Gastroesophageal sphincter (tissue), 4 donors: Measurements from ENCODE around the gene PTGES2. TPM values are rescaled to one million over a fixed set of nuclear protein-coding genes. Genes with fewer than 3 reads are reported as not detected.
A peak's percentile ranks its signal among the peaks of the same experiment; 100 is the strongest.

ENCODE experiments used
- ATAC-seq: fragments of 150-250 bp; one replicate; pipeline ENCODE4 v1.9.1; 2016; ENCODE audit warnings: mild to moderate bottlenecking, moderate library complexity
- H3K27ac ChIP-seq, 4 donors: fragments of 200-600 bp; sonication (generic) in 3 of 4; 1 replicate in 3 of 4; 2 replicates in 1 of 4; pipeline ENCODE4 v1.5.1; 2016 to 2019
- H3K27me3 ChIP-seq: fragments of 200-600 bp; sonication (generic); one replicate; pipeline ENCODE4 v1.5.1; 2019
- H3K36me3 ChIP-seq, 2 donors: fragments of 200-600 bp; sonication (generic); one replicate each; pipeline ENCODE4 v1.5.1; 2019; ENCODE audit warnings: control low read depth in 1 of 2
- H3K4me1 ChIP-seq, 3 donors: fragments of 200-600 bp; sonication (generic); 1 replicate in 2 of 3; 2 replicates in 1 of 3; pipeline ENCODE4 v1.5.1; 2016 to 2019; ENCODE audit warnings: control low read depth in 2 of 3
- H3K4me3 ChIP-seq, 2 donors: fragments of 200-600 bp; sonication (generic); one replicate each; pipeline ENCODE4 v1.5.1; 2019; ENCODE audit warnings: mild to moderate bottlenecking in 1 of 2, moderate library complexity in 1 of 2
- H3K9me3 ChIP-seq, 3 donors: fragments of 200-600 bp; sonication (generic); one replicate each; pipeline ENCODE4 v1.5.1; 2017 to 2019; ENCODE audit warnings: control low read depth in 2 of 3
- EP300 ChIP-seq: sonication (generic); formaldehyde crosslinking; IDR thresholded peaks from one replicate; pipeline ENCODE4 v1.6.1; 2017; ENCODE audit warnings: antibody characterized with exemption, mild to moderate bottlenecking
- POLR2A ChIP-seq, 2 donors: fragments of 450-650 bp; IDR thresholded peaks; one replicate each; pipeline ENCODE4 v1.6.1; 2017; ENCODE audit warnings: antibody characterized with exemption in 2 of 2, mild to moderate bottlenecking in 2 of 2, moderate library complexity in 1 of 2
- POLR2AphosphoS5 ChIP-seq: sonication (generic); formaldehyde crosslinking; IDR thresholded peaks from one replicate; pipeline ENCODE4 v1.6.1; 2017; ENCODE audit warnings: antibody characterized with exemption
- WGBS, 2 donors: methylation state at CpG; one replicate each; pipeline ENCODE4 v1.1.5; 2018; ENCODE audit warnings: low coverage in 1 of 2; 5-methylcytosine and 5-hydroxymethylcytosine counted together
- total RNA-seq, 4 donors: library from RNA; depleted of rRNA; stranded (reverse); fragments of >200 nt; gene quantifications; one replicate each; pipeline ENCODE4 v1.1.0, GENCODE V29; 2016
- TF ChIP-seq, protein P1 (sequence below), 4 experiments: fragments of 200-600 bp in 2 of 4; fragments of 450-650 bp in 2 of 4; sonication (generic) in 1 of 4; IDR thresholded peaks; one replicate each; pipeline ENCODE4 v1.5.1; 2017 to 2019; ENCODE audit warnings: antibody characterized with exemption in 4 of 4, mild to moderate bottlenecking in 2 of 4, moderate library complexity in 2 of 4

The PTGES2 gene
- total RNA-seq, 4 donors from 2014 or later: 46.1 to 85.8 (median 57.5) TPM

- Histone ChIP-seq H3K27me3 (no peaks in the 10 kb centered on the region), H3K4me3 (no peak overlapping the region), H3K4me1 (peaks cover 0 to 12% (median 5%) of the 10 kb centered on the region in 3 donors), H3K9me3 (no peaks in the 10 kb centered on the region), H3K36me3 (peaks cover 0 to 56% of the 10 kb centered on the region in 2 donors), H3K27ac (peak overlapping the region in 1 of 4 donors; percentile 7)
- peak; percentile 66 for ATAC-seq
- TF ChIP-seq EP300 (no peak), POLR2A (IDR thresholded peaks at IDR 0.05) (no peak), POLR2AphosphoS5 (peak; percentile 47)
- TF ChIP-seq, protein P1, sequence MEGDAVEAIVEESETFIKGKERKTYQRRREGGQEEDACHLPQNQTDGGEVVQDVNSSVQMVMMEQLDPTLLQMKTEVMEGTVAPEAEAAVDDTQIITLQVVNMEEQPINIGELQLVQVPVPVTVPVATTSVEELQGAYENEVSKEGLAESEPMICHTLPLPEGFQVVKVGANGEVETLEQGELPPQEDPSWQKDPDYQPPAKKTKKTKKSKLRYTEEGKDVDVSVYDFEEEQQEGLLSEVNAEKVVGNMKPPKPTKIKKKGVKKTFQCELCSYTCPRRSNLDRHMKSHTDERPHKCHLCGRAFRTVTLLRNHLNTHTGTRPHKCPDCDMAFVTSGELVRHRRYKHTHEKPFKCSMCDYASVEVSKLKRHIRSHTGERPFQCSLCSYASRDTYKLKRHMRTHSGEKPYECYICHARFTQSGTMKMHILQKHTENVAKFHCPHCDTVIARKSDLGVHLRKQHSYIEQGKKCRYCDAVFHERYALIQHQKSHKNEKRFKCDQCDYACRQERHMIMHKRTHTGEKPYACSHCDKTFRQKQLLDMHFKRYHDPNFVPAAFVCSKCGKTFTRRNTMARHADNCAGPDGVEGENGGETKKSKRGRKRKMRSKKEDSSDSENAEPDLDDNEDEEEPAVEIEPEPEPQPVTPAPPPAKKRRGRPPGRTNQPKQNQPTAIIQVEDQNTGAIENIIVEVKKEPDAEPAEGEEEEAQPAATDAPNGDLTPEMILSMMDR (IDR thresholded peaks at IDR 0.05): peak in 3 of 4 experiments; percentile 100
- 0 to 15% methylated on average over 3 to 4 of the region's 27 CpGs for WGBS, 2 donors
These were observed 9.7 kb downstream of the PTGES2 start for GRCh38 chr9:128117613-128118471.

DNA sequence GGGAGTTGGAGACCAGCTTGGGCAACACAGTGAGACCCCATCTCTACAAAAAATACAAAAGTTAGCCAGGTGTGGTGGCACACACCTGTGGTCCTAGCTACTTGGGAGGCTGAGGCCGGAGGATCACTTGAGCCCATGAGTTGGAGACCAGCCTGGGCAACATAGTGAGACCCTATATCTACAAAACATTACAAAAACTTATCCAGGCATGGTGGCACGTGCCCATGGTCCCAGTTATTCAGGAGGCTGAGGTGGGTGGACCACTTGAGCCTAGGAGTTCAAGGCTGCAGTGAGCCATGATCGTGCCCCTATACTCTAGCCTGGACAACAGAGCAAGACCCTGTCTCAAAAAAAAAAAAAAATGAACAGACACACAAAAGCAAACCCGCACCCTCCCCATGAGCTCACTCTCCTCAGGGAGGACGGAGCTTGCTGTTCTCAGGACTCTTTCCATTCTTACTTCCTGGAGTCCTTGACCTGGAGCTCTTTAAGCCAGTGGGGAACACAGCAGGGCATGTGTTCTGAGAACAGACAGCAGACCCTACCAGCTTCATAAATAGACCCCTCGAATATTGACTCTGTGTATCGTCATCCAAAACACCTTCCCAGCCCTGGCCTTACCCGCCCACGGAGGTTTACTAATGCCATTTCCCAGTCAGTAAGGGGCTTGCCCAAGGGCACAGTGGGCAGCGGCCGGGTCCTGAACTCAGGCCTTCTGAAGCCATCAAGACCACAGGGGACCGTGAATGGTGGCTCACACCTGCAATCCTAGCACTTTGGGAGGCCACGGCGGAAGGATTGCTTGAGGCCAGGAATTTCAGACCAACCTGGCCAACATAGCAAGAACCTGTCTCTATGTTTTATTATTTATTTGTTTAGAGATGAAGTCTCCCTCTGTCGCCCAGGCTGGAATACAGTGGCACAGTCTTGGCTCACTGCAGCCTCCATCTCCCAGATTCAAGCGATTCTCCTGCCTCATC is 11.1 kb downstream of the PTGES2 start:
- no peak for ATAC-seq
- peaks cover 0 to 48% of the 10 kb centered on the region in 2 donors for H3K36me3 ChIP-seq
- 80 to 93% methylated on average over 6 to 7 of the region's 16 CpGs for WGBS, 2 donors

GRCh38 chr9:128115187-128116103 is 12.1 kb downstream of the PTGES2 start:
- no peak for TF ChIP-seq POLR2AphosphoS5
- no peak for TF ChIP-seq EP300
- no peak for TF ChIP-seq POLR2A (IDR thresholded peaks at IDR 0.05)
- TF ChIP-seq, protein P1 (IDR thresholded peaks at IDR 0.05): no peak
- H3K9me3 ChIP-seq: no peaks in the 10 kb centered on the region
- no CpG with 5 or more reads among the region's 26 CpGs for WGBS, 2 donors

More for the DNA sequence above, 11.1 kb downstream of the PTGES2 start:
- no peak overlapping the region for H3K4me3 ChIP-seq
- no peaks in the 10 kb centered on the region for H3K9me3 ChIP-seq
- no peak overlapping the region for H3K27ac ChIP-seq
- no peaks in the 10 kb centered on the region for H3K27me3 ChIP-seq
- H3K4me1 ChIP-seq: peaks cover 0 to 12% (median 5%) of the 10 kb centered on the region in 3 donors
- no peak for TF ChIP-seq POLR2A (IDR thresholded peaks at IDR 0.05)
- TF ChIP-seq EP300: no peak
- TF ChIP-seq POLR2AphosphoS5: no peak
- TF ChIP-seq, protein P1 (IDR thresholded peaks at IDR 0.05): no peak

DNA sequence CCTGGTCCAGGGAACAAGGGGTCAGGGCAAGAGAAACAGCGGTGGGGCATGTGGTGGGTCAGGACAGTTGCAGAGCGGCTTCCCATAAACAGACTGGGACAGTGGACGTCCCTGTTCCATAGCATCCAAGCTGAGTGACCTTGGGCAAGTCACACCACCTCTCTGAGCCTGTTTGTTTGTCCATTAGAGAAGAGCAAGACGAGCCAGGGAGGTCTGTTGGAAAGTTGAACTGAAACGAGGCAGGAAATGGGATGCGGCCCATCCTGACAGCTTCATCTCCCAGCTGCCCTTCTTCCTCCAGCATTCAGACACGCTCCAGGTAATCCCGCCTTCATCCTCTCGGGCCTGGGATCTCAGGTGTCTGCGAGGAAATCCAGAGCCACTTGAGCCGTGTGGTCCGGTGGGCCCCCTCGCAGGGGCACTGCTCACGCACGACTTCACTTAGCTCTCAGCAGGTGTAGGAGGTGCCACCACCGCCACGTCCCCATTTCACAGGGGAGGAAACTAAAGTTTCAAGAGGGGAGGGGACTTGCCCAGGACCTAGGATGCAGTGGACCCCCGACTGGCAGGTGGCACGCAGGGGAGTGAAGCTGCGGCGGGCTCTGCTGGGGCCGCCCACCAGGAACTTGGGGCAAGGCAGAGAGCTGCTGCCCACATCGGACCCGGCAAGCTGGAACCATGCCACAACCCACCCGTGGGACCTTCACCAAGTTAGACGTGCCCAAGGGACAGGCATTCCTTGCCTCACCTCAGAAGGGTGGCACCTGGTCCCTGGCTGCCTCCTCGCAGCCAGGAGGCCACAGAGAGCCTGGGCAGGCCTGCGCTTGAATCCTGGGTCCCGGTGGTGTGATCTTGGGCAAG is 13.0 kb downstream of the PTGES2 start:
- H3K4me1 ChIP-seq: peaks cover 0 to 15% (median 5%) of the 10 kb centered on the region in 3 donors
- peaks cover 0 to 35% of the 10 kb centered on the region in 2 donors for H3K36me3 ChIP-seq
- H3K9me3 ChIP-seq: no peaks in the 10 kb centered on the region
- no peak for TF ChIP-seq POLR2A (IDR thresholded peaks at IDR 0.05)
- TF ChIP-seq, protein P1 (IDR thresholded peaks at IDR 0.05): no peak
- TF ChIP-seq EP300: no peak
- no peak for TF ChIP-seq POLR2AphosphoS5
- H3K27ac ChIP-seq: peak overlapping the region in 1 of 4 donors; percentile 24
- WGBS, 2 donors: 34 to 80% methylated on average over 3 of the region's 29 CpGs
- H3K27me3 ChIP-seq: no peaks in the 10 kb centered on the region
- H3K4me3 ChIP-seq: no peak overlapping the region
- no peak for ATAC-seq

More at GRCh38 chr9:128115187-128116103, 12.1 kb downstream of the PTGES2 start:
- H3K4me3 ChIP-seq: no peak overlapping the region
- H3K36me3 ChIP-seq: peaks cover 0 to 38% of the 10 kb centered on the region in 2 donors
- H3K4me1 ChIP-seq: peaks cover 0 to 12% (median 5%) of the 10 kb centered on the region in 3 donors
- no peak overlapping the region for H3K27ac ChIP-seq
- no peak for ATAC-seq
- no peaks in the 10 kb centered on the region for H3K27me3 ChIP-seq
